Jurkat, Clone E6-1 (cell line): ENCODE measurements around the gene PABPN1L.

Experiments used
- DNase-seq: peaks from one replicate; pipeline ENCODE4 v3.0.0-alpha.2; 2011; ENCODE audit warnings: low read depth, low spot score
- H3K4me3 ChIP-seq: 2 replicates; pipeline ENCODE4 v1.5.1; 2011; ENCODE audit warnings: mild to moderate bottlenecking, low read length, control low read depth, moderate library complexity

The PABPN1L gene

DNA sequence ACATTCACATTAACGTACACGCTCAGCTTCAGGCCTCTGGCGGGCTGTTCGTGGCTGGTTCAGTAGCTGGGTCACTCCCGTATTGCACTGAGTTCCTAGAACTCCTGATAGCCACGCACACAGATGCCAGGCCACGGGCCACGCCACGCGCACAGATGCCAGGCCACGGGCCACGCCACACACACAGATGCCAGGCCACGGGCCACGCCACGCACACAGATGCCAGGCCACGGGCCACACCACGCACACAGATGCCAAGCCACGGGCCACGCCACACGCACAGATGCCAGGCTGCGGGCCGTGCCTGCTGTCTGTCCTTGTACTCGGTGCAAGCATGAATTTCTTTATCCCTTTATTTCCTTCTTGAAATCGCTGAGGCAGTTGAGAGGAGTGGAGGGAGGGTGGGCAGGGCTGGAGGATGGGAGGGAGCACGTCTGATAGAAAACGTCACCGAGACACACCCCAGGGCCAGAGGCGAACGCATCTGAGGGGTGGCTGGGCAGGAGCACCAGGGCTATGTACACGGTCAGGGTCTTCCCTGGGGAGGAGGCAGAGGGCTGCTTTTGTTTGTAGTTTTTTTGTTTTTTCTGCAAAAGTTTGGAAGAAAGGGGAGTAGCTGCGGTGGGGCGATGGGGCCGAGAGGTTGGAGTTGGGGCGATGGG lies 8.6 kb upstream of the PABPN1L start:
- H3K4me3 ChIP-seq: no peak overlapping the region
- DNase-seq: no peak

DNA sequence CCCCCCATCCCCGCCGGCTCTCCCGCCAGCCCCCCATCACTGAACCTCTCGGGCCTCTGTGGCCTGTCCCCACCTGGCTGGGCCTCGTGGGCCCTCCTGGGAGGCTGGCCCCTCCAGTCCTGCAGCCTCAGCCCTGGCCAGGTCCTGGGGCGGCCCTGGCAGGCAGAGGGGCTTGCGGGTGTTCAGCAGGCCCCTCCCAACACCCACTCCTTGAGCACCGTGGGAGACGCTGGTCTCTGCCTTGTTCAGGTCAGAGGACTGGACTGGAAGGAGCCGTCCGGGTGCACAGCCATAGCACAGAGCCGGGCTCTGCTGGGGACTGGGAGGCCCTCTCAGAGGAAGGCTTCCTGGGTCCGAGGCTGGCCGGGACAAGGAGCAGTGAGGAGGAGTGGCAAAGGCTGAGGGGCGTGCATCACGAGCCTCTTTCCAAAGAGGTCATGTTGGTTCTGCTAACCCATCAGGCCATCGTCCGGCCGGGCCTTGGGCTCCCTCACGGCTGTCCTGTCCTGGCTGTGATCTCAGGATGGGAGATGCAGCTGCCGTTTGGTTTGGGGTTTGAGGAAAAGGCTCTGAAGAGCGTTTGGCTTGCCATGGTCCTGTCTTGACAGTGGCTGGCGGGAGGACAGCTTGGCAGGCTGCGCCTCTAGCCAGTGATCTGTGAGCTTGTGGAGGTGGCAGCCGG lies 6.3 kb upstream of the PABPN1L start:
- no peak for DNase-seq

DNA sequence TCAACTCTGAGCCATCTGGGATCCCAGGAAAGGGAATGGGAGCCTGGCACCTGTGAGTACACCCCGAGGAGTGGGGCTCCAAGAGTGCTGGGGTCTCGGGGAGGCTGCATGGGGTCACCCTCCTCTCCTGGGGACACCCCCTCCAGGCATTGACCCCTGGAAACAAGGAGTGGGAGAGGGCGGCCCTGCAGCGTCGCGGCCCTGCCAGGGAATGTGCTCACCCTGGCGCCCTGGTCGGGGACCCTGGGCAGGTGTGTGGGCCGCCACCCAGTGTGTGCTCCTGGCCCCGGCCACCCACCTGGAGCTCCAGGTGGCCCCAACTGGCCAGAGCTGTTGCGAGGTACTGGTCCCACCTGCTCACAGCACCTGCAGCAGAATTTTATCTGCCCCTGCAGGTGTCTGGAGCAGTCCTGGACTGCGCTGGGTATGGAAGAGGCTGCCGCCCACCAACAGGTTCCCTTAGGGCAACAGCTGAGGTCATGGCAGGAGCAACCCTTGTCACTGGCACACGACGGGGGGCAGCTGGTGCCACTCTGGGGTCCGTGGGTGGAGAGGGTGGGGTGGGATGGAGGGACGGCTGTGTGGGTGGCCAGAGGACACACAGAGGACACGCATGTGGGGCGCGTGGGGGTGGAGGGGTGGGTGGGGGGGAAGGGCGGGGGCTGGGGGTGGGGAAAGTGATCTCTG lies 5.4 kb upstream of the PABPN1L start:
- no peak for DNase-seq
- no peak overlapping the region for H3K4me3 ChIP-seq

More for the DNA sequence above, 6.3 kb upstream of the PABPN1L start:
- H3K4me3 ChIP-seq: no peak overlapping the region

DNA sequence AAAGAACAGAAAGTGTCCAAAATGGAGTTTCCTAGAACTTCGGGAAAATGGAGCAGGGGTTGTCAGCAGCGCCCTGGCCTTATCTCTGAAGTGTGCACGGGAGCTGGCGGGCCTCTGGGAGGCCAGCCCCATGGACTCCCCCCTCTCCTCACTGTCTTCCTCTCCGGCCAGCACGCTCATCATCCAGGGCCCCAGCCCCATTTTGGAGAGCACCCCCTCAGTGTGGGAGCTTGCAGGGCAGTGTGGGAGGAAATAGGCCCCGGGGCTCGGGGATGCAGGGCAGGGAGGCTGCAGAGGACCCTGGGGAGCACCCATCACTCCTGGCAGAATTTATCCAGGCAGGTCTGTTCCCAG lies 4.9 kb upstream of the PABPN1L start:
- no peak for DNase-seq
- no peak overlapping the region for H3K4me3 ChIP-seq

DNA sequence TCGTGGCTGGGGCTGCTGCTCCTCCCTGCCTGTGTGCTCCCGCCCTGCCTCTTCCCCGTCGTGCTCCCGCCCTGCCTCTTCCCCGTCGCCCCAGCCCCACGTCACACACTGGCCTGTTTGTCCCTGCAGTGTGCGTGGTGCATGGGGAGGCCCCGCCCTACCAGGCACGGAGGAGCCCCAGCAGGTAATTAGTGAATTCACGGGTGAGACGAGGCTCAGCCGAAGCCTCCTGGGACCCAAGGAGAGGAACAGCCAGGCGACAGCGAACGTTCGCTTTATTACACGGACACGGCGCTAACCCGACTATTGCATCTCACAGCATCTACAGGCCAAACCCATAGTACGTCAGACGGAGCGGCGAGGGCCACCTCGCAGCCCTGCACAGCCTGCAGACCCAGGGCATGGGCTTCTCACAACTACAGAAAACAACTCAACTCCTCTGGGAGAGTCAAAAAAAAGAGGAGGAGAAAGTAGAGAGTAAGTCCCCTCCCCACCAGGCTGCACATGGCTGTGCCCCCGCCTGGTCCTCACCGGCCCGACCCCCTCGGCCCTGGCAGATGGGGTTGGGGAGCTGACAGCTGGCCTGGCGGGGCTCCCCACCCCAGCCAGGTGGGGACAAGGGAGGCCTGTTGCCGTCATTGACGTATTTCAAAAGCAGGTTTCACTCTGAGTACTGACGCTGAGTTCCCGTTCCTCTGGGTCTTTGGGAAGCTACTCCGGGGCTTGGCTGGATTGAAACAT lies 4.3 kb upstream of the PABPN1L start:
- no peak for DNase-seq
- H3K4me3 ChIP-seq: no peak overlapping the region

DNA sequence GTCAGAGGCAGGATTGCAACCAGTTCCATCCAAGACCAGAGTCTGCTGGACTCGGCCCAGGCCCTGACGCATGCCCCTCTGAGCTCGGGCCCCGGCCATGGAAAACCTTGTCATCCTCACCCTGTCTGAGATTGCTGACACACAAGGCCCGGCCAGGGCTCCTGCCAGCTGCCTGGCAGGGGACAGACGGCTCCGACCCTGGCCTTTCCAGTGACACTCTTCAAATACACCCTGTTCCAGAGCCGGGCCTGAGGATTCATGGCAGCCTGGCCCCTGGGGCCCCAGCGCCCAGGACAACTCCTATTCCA lies 3.2 kb upstream of the PABPN1L start:
- DNase-seq: no peak
- no peak overlapping the region for H3K4me3 ChIP-seq

DNA sequence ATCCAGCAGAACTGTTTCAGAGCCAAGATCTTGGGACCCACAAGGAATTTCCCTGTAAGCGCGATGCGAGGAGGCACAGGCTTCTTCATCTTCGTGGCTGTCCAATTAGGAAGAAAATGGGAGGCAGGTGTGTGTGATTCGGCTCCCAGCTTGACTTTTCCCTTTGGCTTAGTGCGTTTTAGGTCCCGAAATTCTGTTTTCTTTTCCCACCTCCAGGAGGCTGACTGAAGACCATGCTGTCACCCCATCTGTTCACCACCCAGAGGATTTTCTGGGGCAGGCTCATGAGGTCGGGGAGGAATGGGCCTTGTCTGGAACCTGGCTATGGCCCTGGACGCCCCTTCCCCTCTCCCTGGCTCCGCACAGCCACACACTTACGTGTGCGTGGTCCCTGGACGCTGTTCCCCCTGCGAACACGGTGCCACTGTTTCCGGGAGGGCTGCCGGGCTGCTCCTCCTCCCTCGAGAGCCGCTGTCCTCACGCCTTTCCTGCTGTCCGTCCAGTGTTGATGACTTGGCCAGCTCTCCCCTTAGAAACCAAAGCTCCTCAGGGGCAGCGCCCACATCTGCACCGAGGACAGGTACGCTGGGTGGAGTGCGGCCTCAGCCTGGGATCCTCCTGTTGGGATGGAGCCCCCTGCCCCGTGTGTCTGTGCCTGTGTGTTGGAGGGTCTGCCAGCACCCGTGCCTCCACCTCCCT lies 2.7 kb upstream of the PABPN1L start:
- DNase-seq: no peak
- no peak overlapping the region for H3K4me3 ChIP-seq

DNA sequence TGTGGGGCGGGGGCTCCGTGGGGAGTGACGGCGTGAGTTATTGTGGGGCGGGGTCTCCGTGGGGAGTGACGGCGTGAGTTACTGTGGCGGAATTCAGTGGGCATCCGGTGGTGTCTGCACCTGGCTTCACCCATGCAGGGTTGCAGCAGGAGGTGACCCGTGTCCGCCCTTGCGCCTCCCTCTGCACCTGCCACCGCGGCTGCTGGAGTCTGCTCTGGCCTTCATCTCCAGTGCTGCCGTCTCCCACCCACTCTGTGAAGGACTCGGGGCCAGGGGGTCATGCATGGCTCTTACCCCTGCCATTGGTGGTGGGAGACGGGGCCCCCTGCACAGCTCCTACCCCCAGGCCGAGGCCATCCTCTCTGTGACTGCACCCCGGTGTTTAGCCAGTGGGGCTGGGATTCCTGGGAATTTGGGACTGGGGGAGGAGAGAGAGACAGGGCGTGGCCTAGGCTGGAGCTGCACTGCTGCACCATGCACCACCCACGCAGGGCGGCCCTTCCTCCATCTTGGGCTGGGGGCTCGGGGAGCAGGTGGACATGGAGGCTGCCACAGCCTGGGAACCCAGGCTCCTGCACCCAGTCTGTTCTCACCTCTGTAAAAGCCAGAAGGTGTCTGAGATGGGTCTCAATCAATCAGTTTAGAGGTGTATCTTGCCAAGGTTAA lies 1.3 kb upstream of the PABPN1L start:
- no peak overlapping the region for H3K4me3 ChIP-seq
- no peak for DNase-seq

DNA sequence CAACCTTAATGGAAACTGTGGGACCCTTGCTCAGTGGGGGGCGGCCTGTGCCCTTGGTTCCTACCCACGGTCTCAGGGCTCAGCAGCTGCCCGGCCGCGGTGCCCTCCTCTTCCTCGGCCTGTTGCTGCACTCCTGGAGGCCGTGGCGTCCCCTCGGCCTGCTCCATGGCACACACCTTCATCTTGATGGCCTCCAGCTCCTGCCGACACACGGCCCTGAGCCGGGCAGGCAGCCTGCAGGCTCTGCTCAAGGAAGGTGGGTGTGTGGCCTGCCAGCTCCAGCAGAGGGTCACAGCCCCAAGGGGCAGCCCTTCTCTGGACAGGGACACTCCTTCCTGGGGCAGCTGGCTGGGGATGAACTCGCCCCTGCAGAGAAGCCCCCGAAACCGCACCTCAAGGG lies 718 bp downstream of the PABPN1L start:
- no peak overlapping the region for H3K4me3 ChIP-seq
- DNase-seq: no peak

DNA sequence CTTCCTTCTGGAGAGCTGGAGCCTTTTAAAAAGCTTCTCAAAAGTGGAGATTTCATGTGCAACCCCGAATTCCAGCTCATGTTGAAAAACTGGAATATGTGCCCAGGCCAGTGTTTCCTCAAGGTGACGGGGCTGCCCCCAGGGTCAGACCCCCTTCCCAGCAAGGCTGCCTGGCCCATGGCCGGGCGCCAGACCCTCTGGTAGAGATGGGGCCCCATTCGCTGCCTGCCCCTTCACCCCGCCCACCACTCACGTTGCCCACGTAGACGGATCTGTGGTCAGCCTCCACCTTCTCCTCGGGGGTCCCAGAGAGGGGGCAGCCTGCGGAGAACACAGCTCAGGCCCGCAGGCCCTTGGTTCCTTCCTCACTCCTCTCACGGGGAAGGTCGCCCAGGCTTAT lies 1.1 kb downstream of the PABPN1L start:
- no peak overlapping the region for H3K4me3 ChIP-seq
- no peak for DNase-seq

DNA sequence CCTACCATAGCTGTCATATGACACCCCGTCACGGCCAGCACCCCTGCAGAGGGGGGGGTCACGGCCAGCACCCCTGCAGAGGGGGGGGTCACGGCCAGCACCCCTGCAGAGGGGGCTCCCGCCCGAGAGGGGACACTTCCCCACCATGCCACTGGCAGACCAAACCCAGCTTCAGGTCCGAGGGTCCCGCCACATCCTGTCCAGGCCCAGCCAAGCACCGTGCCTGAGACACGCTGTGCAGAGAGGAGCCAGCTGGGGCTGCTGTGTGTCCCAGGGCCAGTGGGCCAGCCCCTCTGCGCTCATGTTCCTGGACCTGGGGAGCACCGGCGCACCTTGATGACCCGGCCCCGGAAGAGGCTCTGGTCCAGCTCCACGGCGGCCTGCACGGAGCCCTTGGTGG lies 1.9 kb downstream of the PABPN1L start:
- H3K4me3 ChIP-seq: no peak overlapping the region

DNA sequence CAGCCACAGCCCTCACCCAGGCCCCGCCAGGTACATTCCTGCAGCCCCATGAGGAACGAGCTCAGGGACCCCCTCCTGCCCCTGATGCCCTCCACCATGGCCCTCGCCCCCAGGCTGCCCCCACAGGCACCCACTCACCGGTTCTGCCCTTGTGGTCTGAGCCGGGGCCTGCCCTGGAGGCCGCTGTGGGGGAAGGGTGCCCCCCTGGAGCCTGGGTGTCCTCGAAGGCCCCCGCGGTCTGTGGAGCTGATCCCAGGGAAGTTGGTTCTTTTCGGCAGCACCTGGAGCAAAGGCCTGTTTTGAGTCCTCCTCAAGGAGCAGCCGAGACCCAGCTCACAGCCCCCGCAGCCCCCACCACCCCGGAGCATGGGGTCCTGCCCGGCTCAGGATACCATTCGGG lies 2.4 kb downstream of the PABPN1L start:
- DNase-seq: no peak

More for the DNA sequence above, 1.9 kb downstream of the PABPN1L start:
- DNase-seq: no peak

DNA sequence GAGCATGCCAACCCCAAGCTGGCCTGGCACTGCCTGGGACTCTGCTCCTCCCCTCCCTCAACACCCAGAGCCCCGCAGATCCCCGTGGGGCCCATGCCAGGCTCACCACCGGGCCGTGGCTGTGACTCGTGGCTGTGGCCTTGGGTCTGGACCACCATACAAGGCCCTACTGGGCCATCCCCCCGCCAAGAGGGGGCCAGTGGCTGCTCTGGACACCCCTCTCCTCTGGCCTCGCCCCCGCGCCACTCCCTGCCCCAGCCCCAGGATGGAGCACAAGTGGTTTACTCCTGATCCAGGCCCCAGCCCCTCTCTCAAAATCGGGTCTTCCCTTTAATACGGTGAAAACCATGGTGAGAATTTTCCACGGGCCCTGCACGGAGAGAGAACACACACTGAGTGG lies 3.0 kb downstream of the PABPN1L start:
- DNase-seq: no peak

More for the DNA sequence above, 2.4 kb downstream of the PABPN1L start:
- H3K4me3 ChIP-seq: no peak overlapping the region

DNA sequence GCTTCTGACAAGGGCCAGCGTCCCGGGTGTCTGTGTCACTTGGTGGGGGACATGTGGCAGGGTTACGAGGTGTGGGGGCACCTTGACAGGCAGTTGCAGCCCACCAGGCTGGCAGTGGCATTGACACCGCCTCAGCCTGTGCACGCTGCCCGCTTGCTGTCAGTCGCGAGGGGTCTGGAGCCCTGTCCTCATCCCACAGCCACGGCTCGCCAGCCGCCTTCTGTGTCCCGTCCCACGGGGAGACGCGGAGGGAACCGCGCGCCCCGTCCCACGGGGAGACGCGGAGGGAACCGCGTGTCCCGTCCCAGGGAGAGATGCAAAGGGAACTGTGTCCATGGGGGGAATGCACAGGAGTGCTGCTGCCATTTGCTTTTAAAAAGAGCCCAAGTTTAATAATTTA lies 3.5 kb downstream of the PABPN1L start:
- no peak for DNase-seq
- no peak overlapping the region for H3K4me3 ChIP-seq

More for the DNA sequence above, 3.0 kb downstream of the PABPN1L start:
- H3K4me3 ChIP-seq: no peak overlapping the region

DNA sequence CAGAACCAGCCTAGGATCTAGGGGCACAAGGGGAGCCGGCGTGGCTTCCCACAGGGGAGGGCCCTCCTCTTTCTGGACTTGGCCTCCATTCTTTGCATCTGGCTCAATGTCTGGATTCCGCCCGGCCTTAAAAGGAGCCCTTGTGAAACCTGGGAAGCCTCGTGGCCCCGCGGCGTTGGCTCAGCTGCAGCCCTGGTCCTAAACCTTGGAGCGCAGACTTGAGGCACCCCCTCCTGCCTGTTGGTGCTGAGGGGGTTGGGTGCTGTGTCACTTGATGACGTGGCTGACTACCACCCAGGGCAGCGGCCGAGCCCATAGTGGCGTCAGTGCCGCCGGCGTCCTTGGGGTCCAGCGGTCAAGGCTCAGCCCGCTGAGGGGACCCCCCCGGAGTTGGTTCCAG lies 5.1 kb downstream of the PABPN1L start:
- no peak for DNase-seq
- no peak overlapping the region for H3K4me3 ChIP-seq

DNA sequence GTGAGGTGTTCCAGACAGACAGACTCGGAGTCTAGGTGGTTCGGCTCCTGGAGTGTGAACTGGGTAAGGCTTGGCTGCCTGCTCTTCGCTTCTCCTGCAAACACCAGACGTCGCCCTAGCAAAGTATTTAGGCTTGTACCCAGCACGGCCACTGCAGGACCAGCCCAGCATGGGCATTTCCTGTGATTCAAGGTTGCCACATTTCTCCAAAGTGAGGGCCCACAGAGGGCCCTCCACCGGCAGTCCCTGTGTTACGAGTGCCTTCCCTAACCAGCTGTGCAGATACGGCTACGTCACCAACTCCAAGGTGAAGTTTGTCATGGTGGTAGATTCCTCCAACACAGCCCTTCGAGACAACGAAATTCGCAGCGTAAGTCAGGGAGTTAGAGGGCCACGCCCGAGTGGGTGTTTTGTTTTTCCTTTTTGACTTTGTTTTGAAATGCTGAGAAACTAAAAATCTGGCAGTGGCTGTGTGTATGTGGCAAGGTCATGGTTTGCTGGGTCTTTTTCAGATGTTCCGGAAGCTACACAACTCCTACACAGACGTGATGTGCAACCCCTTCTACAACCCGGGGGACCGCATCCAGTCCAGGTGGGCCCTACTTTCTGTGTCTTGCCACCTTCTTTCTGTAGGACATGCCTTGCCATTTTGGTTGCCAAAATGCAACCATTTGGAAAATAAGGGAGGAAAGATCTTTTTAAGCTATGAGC lies 6.9 kb downstream of the PABPN1L start:
- no peak for DNase-seq
- H3K4me3 ChIP-seq: no peak overlapping the region

DNA sequence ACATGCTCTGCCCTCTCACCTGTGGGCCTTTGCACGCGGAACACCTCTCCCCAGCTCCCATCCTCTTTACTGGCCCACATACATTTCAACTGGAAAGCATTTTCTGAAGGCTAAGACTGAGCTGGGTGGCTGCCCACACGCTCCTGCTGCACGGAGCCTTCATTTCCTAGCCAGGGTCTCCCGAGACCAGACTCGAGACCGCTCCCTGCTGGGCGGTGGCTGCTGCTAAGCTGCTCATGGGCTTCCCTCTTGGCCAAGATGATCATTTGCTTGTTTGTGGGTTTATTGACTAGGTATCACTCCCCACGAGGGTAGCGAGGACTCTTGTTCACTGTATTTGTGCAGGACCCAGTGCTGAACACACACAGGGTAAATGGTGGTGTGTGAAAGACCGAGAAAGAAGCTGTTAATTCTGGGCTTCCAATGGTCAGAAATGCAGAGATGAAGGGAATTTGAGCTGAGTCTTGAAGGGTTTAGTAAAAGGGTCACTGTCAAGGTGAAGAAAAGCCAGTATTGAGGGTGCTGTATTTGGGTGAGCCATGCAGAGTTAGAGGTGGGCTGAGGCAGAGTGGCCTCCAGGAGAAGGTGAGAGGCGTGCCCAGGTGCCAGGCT lies 8.6 kb downstream of the PABPN1L start:
- peak; percentile 62 for DNase-seq
- H3K4me3 ChIP-seq: peak overlapping the region; percentile 95
